ENCODE data around the gene EHD3.

GRCh38 chr2:31188131-31188530 lies 45.8 kb upstream of the EHD3 start:
- no peak for TF ChIP-seq TAF1 (IDR thresholded peaks at IDR 0.05; ENCODE audit: low read depth)
- TF ChIP-seq CEBPB (IDR thresholded peaks at IDR 0.05): no peak
- no peak for TF ChIP-seq EP300 (IDR thresholded peaks at IDR 0.05; ENCODE audit: borderline replicate concordance)
- no peak for TF ChIP-seq TCF12 (IDR thresholded peaks at IDR 0.05; ENCODE audit: low read depth)
